Progenitor cell of endocrine pancreas (in vitro differentiated cells): Measurements from ENCODE around the gene HLCS. TPM values are rescaled to one million over a fixed set of nuclear protein-coding genes. Genes with fewer than 3 reads are reported as not detected.

Source experiments
- DNase-seq: peaks from one replicate; pipeline ENCODE4 v3.0.0; 2021; ENCODE audit warnings: low spot score; ENCODE audit not compliant: unreplicated experiment
- H3K27ac Mint-ChIP-seq: 2 replicates; pipeline ENCODE4 v1.8.0; 2021; ENCODE audit warnings: mild to moderate bottlenecking, moderate library complexity, mixed read lengths
- H3K27me3 Mint-ChIP-seq: 2 replicates; pipeline ENCODE4 v1.8.0; 2021; ENCODE audit warnings: mixed read lengths
- H3K36me3 Mint-ChIP-seq: 2 replicates; pipeline ENCODE4 v1.8.0; 2022; ENCODE audit warnings: mixed read lengths; ENCODE audit not compliant: insufficient read depth
- H3K4me1 Mint-ChIP-seq: 2 replicates; pipeline ENCODE4 v1.8.0; 2021; ENCODE audit warnings: low read depth, mixed read lengths
- H3K4me3 Mint-ChIP-seq: 2 replicates; pipeline ENCODE4 v1.8.0; 2021; ENCODE audit warnings: low read depth, mild to moderate bottlenecking, moderate library complexity, mixed read lengths
- H3K9me3 Mint-ChIP-seq: 2 replicates; pipeline ENCODE4 v1.8.0; 2021; ENCODE audit warnings: low read depth, mixed read lengths
- total RNA-seq: library from RNA; stranded (reverse); gene quantifications from 2 replicates; pipeline ENCODE4 v1.2.1, GENCODE V29; 2021
- TF ChIP-seq, protein P1 (sequence below): fragments of 200-600 bp; sonication (generic); IDR thresholded peaks from one replicate; pipeline ENCODE4 v1.5.0; 2021; ENCODE audit warnings: antibody characterized with exemption, mild to moderate bottlenecking; ENCODE audit not compliant: unreplicated experiment

HLCS gene
- total RNA-seq, 1 donor from 2014 or later, result 34.3 TPM

DNA sequence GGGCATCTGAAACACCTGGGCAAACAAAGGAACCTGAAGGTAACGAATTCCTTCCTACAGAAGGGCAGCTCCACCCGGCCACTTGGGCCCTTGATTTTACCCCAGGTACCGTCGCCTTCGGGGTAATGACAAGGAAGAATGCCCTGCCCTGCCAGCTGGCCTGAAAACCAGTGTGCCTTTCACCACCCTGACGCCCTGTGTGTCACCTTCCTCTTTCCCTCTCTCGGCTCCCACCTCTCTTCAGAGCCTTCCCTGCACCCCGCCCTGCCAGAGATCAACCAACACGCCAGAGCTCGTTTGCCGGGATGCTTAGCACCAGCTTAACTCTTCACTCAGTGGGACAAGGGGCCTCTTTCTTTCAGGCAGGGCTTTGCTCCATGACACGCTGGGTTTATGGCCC is 181.5 kb downstream of the HLCS start:
- Mint-ChIP-seq H3K36me3 (peaks cover 3% of the 10 kb centered on the region), H3K4me1 (peaks cover 3% of the 10 kb centered on the region), H3K27me3 (no peaks in the 10 kb centered on the region), H3K27ac (no peak overlapping the region), H3K4me3 (no peak overlapping the region), H3K9me3 (peaks cover under 1% of the 10 kb centered on the region)
- DNase-seq, result no peak
- TF ChIP-seq, protein P1, sequence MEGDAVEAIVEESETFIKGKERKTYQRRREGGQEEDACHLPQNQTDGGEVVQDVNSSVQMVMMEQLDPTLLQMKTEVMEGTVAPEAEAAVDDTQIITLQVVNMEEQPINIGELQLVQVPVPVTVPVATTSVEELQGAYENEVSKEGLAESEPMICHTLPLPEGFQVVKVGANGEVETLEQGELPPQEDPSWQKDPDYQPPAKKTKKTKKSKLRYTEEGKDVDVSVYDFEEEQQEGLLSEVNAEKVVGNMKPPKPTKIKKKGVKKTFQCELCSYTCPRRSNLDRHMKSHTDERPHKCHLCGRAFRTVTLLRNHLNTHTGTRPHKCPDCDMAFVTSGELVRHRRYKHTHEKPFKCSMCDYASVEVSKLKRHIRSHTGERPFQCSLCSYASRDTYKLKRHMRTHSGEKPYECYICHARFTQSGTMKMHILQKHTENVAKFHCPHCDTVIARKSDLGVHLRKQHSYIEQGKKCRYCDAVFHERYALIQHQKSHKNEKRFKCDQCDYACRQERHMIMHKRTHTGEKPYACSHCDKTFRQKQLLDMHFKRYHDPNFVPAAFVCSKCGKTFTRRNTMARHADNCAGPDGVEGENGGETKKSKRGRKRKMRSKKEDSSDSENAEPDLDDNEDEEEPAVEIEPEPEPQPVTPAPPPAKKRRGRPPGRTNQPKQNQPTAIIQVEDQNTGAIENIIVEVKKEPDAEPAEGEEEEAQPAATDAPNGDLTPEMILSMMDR, result no peak

DNA sequence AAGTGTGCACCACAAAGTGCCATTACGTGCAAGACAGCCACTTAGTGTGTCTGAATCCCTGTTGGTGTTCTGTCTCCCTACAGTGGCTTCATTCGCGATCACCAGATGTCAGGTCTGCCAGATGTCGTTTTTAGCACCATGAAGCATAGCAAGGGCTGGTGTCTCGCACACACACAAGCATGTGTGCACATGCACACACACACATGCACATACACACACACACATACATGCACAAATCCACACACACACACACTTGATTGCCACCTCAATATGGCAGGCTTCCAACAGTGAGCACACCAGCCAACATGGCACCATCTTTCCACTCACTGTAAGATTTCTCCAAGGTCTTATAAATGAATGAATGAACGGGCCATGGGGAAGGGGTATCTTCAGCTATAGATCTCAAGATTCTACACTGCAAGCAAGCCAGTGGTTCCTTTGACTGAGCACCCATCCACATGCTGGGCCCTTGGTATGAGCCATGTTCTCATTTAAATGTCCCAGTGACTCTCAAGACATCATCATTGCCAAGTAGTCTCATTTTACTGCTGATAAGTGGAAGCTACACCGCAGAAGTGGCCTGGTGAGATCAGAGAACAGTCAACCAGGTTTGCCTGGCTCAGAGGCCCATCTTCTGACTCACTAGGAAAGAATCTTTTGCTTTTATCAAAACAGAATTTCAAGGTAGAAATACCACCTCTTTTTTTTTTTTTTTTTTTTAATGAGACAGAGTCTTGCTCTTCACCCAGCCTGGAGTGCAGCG is 182.7 kb downstream of the HLCS start:
- no peak for DNase-seq
- Mint-ChIP-seq H3K36me3 (peaks cover 3% of the 10 kb centered on the region), H3K4me3 (no peak overlapping the region), H3K4me1 (peaks cover 3% of the 10 kb centered on the region), H3K9me3 (peaks cover 4% of the 10 kb centered on the region), H3K27ac (no peak overlapping the region), H3K27me3 (no peaks in the 10 kb centered on the region)
- TF ChIP-seq, protein P1, result no peak

DNA sequence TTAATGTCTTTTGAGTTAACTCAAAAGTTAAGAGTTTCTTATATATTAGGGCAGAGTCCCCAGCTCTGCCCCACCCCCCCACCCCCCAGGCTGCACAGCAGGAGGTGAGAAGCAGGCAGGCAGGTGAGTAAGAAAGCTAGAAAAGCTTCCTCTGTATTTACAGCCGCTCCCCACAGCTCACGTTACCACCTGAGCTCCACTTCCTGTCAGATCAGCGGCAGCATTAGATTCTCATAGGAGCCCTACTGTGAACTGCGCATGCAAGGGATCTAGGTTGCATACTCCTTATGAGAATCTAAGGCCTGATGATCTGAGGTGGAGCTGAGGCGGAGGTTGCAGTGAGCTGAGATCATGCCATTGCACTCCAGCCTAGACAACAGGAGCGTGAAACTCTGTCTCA is 185.6 kb downstream of the HLCS start:
- H3K9me3 Mint-ChIP-seq, result peaks cover 4% of the 10 kb centered on the region
- no peaks in the 10 kb centered on the region for H3K4me1 Mint-ChIP-seq
- H3K36me3 Mint-ChIP-seq, result peaks cover 3% of the 10 kb centered on the region
- TF ChIP-seq, protein P1, result no peak
- no peak overlapping the region for H3K4me3 Mint-ChIP-seq
- no peak overlapping the region for H3K27ac Mint-ChIP-seq
- DNase-seq, result no peak
- no peaks in the 10 kb centered on the region for H3K27me3 Mint-ChIP-seq

DNA sequence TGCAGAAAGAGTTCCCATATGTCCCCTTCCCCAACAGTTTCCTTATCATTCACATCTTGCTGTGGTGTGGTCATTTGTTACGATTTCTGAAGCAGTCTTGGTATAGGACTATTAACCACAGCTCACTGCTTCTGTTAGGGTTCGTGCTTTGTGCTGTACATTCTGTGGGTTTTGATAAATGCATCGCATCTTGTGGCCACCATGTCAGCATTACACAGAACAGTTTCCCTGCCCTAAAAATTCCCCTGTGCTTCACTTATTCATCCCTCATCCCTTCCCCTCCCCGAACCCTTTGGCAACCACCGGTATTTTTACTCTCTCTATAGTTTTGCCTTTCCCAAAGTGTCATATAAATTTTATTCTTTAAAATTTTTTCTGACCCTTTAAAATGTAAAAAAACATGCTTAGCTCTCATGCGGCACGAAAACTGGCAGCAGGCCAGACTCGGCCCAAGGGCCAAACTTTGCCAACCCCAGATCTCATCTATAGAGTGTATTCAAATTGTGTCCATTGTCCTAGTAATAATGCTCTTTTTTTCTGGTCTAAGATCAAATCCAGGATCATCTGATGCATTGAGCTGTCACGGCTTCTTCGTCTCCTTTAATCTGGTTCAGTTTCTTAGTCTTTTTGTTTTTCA is 189.4 kb downstream of the HLCS start:
- no peak overlapping the region for H3K27ac Mint-ChIP-seq

DNA sequence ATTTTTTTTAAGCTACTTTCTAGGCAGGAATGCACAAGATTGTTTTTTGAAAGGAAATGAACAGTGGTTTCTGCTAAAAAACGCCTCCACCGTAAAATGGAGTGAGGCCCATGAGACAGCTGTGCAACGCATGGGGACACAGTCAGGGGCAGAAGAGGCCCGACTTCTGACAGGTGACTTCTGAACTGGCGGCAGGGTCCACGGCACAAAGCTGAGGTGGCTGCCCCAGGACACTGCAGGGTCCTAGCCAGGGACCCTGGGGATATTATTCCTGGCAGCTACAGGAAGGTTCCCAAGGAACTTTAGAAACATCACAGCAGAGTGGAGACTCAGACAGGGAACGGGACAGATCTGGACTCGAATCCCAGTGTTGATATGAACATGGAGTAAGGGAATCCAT is 192.5 kb downstream of the HLCS start:
- Mint-ChIP-seq H3K4me3 (no peak overlapping the region), H3K27ac (no peak overlapping the region), H3K27me3 (no peaks in the 10 kb centered on the region), H3K4me1 (peaks cover 1% of the 10 kb centered on the region), H3K9me3 (no peaks in the 10 kb centered on the region), H3K36me3 (no peaks in the 10 kb centered on the region)
- DNase-seq, result no peak
- TF ChIP-seq, protein P1, result no peak

More for the DNA sequence above, 189.4 kb downstream of the HLCS start:
- Mint-ChIP-seq H3K9me3 (peaks cover 4% of the 10 kb centered on the region), H3K36me3 (peaks cover 3% of the 10 kb centered on the region), H3K4me3 (no peak overlapping the region), H3K27me3 (no peaks in the 10 kb centered on the region), H3K4me1 (no peaks in the 10 kb centered on the region)
- no peak for DNase-seq
- TF ChIP-seq, protein P1, result no peak
